ENCODE measurements around the gene NIT1. TPM values are rescaled to one million over a fixed set of nuclear protein-coding genes. Genes with fewer than 3 reads are reported as not detected.

NIT1 gene
- total and polyA plus RNA-seq, 2 experiments from 2014 or later = 64.6 to 65.9 TPM

- no peak for DNase-seq (ENCODE audit: low read depth in 1 of 2, low spot score in 1 of 2)
- Histone ChIP-seq H3K27ac (peak overlapping the region; percentile 89), H3K9me3 (ENCODE audit: low read depth) (no peaks in the 10 kb centered on the region), H3K27me3 (no peaks in the 10 kb centered on the region), H3K36me3 (peaks cover 11% of the 10 kb centered on the region), H3K4me3 (peak overlapping the region; percentile 59), H3K4me1 (ENCODE audit: low read depth) (peaks cover 6% of the 10 kb centered on the region)
- TF ChIP-seq CTCF (IDR thresholded peaks at IDR 0.05; ENCODE audit: low read depth, low read length) = no peak
Observed at GRCh38 chr1:161159913-161160243, 42.0 kb downstream of the NIT1 start.

GRCh38 chr1:161160671-161161145 lies 42.8 kb downstream of the NIT1 start:
- Histone ChIP-seq H3K9me3 (ENCODE audit: low read depth) (no peaks in the 10 kb centered on the region), H3K36me3 (peaks cover 11% of the 10 kb centered on the region), H3K4me3 (no peak overlapping the region), H3K27me3 (no peaks in the 10 kb centered on the region), H3K27ac (no peak overlapping the region), H3K4me1 (ENCODE audit: low read depth) (peaks cover 6% of the 10 kb centered on the region)
- DNase-seq (ENCODE audit: low read depth in 1 of 2, low spot score in 1 of 2) = no peak
- no peak for TF ChIP-seq CTCF (IDR thresholded peaks at IDR 0.05; ENCODE audit: low read depth, low read length)

- TF ChIP-seq CTCF (IDR thresholded peaks at IDR 0.05; ENCODE audit: low read depth, low read length) = no peak
- Histone ChIP-seq H3K36me3 (peaks cover 11% of the 10 kb centered on the region), H3K27me3 (no peaks in the 10 kb centered on the region), H3K4me3 (no peak overlapping the region), H3K9me3 (ENCODE audit: low read depth) (no peaks in the 10 kb centered on the region), H3K4me1 (ENCODE audit: low read depth) (peaks cover 6% of the 10 kb centered on the region), H3K27ac (peak overlapping the region; percentile 65)
- no peak for DNase-seq (ENCODE audit: low read depth in 1 of 2, low spot score in 1 of 2)
Observed at GRCh38 chr1:161161652-161162051, 43.7 kb downstream of the NIT1 start.

GRCh38 chr1:161162052-161162451 lies 44.1 kb downstream of the NIT1 start:
- peaks cover 11% of the 10 kb centered on the region for H3K36me3 ChIP-seq
- H3K27ac ChIP-seq = peak overlapping the region; percentile 65
- TF ChIP-seq CTCF (IDR thresholded peaks at IDR 0.05; ENCODE audit: low read depth, low read length) = no peak
- no peaks in the 10 kb centered on the region for H3K9me3 ChIP-seq (ENCODE audit: low read depth)
- H3K4me1 ChIP-seq (ENCODE audit: low read depth) = peaks cover 6% of the 10 kb centered on the region
- H3K4me3 ChIP-seq = no peak overlapping the region
- no peak for DNase-seq (ENCODE audit: low read depth in 1 of 2, low spot score in 1 of 2)
- H3K27me3 ChIP-seq = no peaks in the 10 kb centered on the region

- Histone ChIP-seq H3K4me3 (no peak overlapping the region), H3K9me3 (ENCODE audit: low read depth) (no peaks in the 10 kb centered on the region), H3K27me3 (no peaks in the 10 kb centered on the region), H3K27ac (peak overlapping the region; percentile 65), H3K36me3 (peaks cover 5% of the 10 kb centered on the region), H3K4me1 (ENCODE audit: low read depth) (peaks cover 6% of the 10 kb centered on the region)
- TF ChIP-seq CTCF (IDR thresholded peaks at IDR 0.05; ENCODE audit: low read depth, low read length) = no peak
- no peak for DNase-seq (ENCODE audit: low read depth in 1 of 2, low spot score in 1 of 2)
Observed at GRCh38 chr1:161162806-161163205, 44.9 kb downstream of the NIT1 start.

- no peak overlapping the region for H3K4me3 ChIP-seq
- no peak for DNase-seq (ENCODE audit: low read depth in 1 of 2, low spot score in 1 of 2)
- peaks cover 5% of the 10 kb centered on the region for H3K36me3 ChIP-seq
- H3K9me3 ChIP-seq (ENCODE audit: low read depth) = no peaks in the 10 kb centered on the region
- peaks cover 3% of the 10 kb centered on the region for H3K4me1 ChIP-seq (ENCODE audit: low read depth)
- H3K27ac ChIP-seq = no peak overlapping the region
- H3K27me3 ChIP-seq = no peaks in the 10 kb centered on the region
- no peak for TF ChIP-seq CTCF (IDR thresholded peaks at IDR 0.05; ENCODE audit: low read depth, low read length)
Observed at GRCh38 chr1:161163793-161164192, 45.9 kb downstream of the NIT1 start.

Measured in cardiac muscle cell (in vitro differentiated cells and primary cell).